ENCODE results near the gene DIPK1C. TPM values are rescaled to one million over a fixed set of nuclear protein-coding genes. Genes with fewer than 3 reads are reported as not detected.
A peak's percentile ranks its signal among the peaks of the same experiment; 100 is the strongest.

The DIPK1C gene
- total RNA-seq, 2 donors from 2014 or later = not detected

DNA sequence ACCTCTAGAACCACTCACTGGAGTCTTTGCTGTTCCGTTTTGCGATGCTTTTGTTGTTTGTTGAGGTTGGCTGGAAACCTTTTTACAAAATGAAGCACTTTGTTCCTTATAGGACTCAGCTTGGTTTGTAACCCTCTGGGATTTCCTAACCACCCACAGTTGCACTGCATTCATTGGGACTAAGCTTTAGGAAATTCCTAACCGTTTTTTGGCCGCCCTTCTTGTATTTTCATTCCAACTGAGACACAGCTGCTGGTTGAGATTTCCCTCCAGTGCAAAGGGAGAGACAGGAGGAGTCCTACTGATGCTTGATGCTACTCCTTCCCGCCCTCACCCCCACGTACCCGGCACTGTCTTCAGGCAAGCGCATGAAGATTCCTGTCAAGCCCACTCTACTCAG lies 6.1 kb upstream of the DIPK1C start:
- 78 to 81% methylated on average over 8 of the region's 8 CpGs for WGBS, 2 donors
- Histone ChIP-seq H3K4me1 (peaks cover 2% of the 10 kb centered on the region), H3K36me3 (replicated peaks in 1 of 2; ENCODE audit: insufficient read depth in 1 of 2, low read depth in 2 of 2) (no peaks in the 10 kb centered on the region), H3K27me3 (no peaks in the 10 kb centered on the region), H3K4me3 (no peak overlapping the region), H3K9me3 (no peaks in the 10 kb centered on the region), H3K27ac (no peak overlapping the region)
- TF ChIP-seq, protein P1, sequence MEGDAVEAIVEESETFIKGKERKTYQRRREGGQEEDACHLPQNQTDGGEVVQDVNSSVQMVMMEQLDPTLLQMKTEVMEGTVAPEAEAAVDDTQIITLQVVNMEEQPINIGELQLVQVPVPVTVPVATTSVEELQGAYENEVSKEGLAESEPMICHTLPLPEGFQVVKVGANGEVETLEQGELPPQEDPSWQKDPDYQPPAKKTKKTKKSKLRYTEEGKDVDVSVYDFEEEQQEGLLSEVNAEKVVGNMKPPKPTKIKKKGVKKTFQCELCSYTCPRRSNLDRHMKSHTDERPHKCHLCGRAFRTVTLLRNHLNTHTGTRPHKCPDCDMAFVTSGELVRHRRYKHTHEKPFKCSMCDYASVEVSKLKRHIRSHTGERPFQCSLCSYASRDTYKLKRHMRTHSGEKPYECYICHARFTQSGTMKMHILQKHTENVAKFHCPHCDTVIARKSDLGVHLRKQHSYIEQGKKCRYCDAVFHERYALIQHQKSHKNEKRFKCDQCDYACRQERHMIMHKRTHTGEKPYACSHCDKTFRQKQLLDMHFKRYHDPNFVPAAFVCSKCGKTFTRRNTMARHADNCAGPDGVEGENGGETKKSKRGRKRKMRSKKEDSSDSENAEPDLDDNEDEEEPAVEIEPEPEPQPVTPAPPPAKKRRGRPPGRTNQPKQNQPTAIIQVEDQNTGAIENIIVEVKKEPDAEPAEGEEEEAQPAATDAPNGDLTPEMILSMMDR (IDR thresholded peaks at IDR 0.05) = no peak
- TF ChIP-seq POLR2A (IDR thresholded peaks at IDR 0.05) = no peak
- no peak for ATAC-seq
- intact Hi-C loops (cut with DNase I) = no loop called here
- no peak for DNase-seq

DNA sequence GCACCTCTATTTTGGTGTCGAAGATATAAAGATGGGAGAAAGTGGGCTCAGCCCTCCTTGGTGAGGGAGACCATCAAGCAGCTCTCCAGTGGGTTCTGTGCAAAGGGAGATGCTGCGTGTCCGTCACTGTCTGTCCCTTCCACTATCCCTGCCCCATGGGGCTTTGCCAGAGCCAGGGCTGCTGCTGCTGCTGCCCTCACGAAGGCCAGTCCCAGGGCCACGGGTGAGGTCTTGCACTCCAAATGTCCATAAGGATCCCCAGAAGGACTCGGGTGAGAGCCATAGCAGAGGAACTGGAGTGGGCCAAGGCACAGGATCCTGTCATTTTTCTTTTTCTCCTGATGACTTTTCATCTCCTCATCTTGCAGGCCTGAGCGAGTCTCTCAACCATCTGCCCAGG lies 3.7 kb upstream of the DIPK1C start:
- no peaks in the 10 kb centered on the region for H3K9me3 ChIP-seq
- H3K36me3 ChIP-seq (replicated peaks in 1 of 2; ENCODE audit: insufficient read depth in 1 of 2, low read depth in 2 of 2) = no peaks in the 10 kb centered on the region
- DNase-seq (no peak), ATAC-seq (no peak)
- TF ChIP-seq POLR2A (IDR thresholded peaks at IDR 0.05) = no peak
- TF ChIP-seq, protein P1 (IDR thresholded peaks at IDR 0.05) = no peak
- intact Hi-C loops (cut with DNase I) = no loop called here
- H3K27me3 ChIP-seq = peaks cover 0 to 10% of the 10 kb centered on the region in 2 donors
- H3K4me1 ChIP-seq = peaks cover 20% of the 10 kb centered on the region
- no peak overlapping the region for H3K27ac ChIP-seq
- 84 to 91% methylated on average over 7 of the region's 7 CpGs for WGBS, 2 donors
- no peak overlapping the region for H3K4me3 ChIP-seq

DNA sequence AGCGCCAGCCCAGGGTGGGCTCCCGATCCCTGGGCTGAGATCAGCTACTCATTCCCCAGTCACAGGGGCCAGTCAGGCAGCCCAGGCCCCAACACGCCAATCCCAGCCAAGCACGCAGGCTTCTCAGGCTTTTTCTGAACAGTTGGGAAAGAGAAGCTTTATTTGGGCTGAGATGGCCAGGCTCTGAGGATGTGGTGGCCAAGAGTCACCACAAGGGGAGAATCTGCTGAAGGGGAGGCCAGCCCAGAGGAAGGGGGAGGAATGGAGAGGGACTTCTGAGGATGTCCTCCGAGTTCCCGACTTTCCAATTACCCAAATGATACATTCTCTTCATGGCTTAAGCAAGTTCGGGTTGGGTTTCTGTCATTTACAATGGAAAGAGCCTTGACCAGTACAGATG lies 2.8 kb upstream of the DIPK1C start:
- H3K4me1 ChIP-seq = peaks cover 20% of the 10 kb centered on the region
- peaks cover 0 to 18% of the 10 kb centered on the region in 2 donors for H3K27me3 ChIP-seq
- no peak overlapping the region for H3K4me3 ChIP-seq
- no peak for ATAC-seq
- no peak for TF ChIP-seq POLR2A (IDR thresholded peaks at IDR 0.05)
- TF ChIP-seq, protein P1 (IDR thresholded peaks at IDR 0.05) = peak in 1 of 7 experiments; percentile 12
- no peaks in the 10 kb centered on the region for H3K36me3 ChIP-seq (replicated peaks in 1 of 2; ENCODE audit: insufficient read depth in 1 of 2, low read depth in 2 of 2)
- whole genome bisulfite sequencing, 2 donors = 49 to 55% methylated on average over 4 to 7 of the region's 7 CpGs
- intact Hi-C loops (cut with DNase I) = no loop called here
- no peak for DNase-seq
- no peak overlapping the region for H3K27ac ChIP-seq
- H3K9me3 ChIP-seq = no peaks in the 10 kb centered on the region

DNA sequence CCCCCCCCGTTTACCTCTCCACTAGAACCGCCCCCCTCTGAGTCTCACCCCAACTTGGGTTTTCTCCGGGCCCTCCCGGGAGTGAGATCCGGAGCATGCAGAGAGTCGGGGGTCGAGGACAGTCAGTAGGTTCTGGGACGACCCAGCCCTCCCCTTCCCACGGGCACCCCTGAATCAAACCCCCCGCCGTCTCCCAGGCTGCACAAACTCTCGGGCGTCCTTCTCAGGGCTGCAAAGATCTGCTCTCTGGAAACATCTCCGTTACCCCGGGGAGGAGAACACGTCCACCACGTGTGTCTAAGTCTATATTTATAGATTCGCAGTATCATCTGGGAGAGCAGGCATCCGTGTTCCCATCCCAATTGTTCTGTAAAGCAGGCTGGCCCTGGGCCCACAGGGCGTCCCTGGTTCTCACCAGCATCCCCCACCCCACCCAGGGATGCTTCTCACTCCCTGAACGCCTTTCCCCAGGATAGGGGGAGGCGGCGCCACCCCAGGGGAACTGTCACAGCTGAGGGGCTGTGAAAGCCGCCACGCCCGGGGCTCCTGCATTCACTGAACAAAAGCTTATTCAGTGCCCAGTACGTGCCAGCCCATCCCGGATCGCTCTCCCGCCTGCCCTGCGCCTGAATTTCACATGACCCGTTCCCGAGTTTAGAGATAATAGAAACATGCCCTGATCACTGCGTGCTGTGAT lies 765 bp upstream of the DIPK1C start:
- TF ChIP-seq POLR2A (IDR thresholded peaks at IDR 0.05) = no peak
- TF ChIP-seq, protein P1 (IDR thresholded peaks at IDR 0.05) = no peak

More for the DNA sequence above, 765 bp upstream of the DIPK1C start:
- no peaks in the 10 kb centered on the region for H3K9me3 ChIP-seq
- H3K27me3 ChIP-seq = peaks cover 0 to 25% of the 10 kb centered on the region in 2 donors
- ATAC-seq = no peak
- no peak overlapping the region for H3K4me3 ChIP-seq
- DNase-seq = no peak
- H3K27ac ChIP-seq = no peak overlapping the region
- intact Hi-C loops (cut with DNase I) = no loop called here
- peaks cover 20% of the 10 kb centered on the region for H3K4me1 ChIP-seq
- no peaks in the 10 kb centered on the region for H3K36me3 ChIP-seq (replicated peaks in 1 of 2; ENCODE audit: insufficient read depth in 1 of 2, low read depth in 2 of 2)
- WGBS, 2 donors = 15 to 18% methylated on average over 9 to 34 of the region's 34 CpGs
